G401 (cell line): Measurements from ENCODE around the gene NCOA3. TPM values are rescaled to one million over a fixed set of nuclear protein-coding genes. Genes with fewer than 3 reads are reported as not detected.

Experiments used
- DNase-seq: peaks from one replicate; pipeline ENCODE4 v3.0.0-alpha.2; 2015; ENCODE audit warnings: low spot score
- in situ Hi-C: cut with HindIII; loops from 2 replicates; pipeline ENCODE4 v1.10.0; 2016; ENCODE audit warnings: low sequenced_read_pairs, mixed read lengths
- total RNA-seq: library from RNA; depleted of rRNA; stranded (reverse); fragments of >200 nt; shearing (Covaris generic); gene quantifications from 2 replicates; pipeline ENCODE4 v1.2.3, GENCODE V29; 2014

NCOA3 gene
- total RNA-seq, 1 experiment from 2014 or later = 34.5 TPM

GRCh38 chr20:47529840-47530239 is 28.2 kb downstream of the NCOA3 start:
- in situ Hi-C loops = no loop called here
- DNase-seq = no peak

DNA sequence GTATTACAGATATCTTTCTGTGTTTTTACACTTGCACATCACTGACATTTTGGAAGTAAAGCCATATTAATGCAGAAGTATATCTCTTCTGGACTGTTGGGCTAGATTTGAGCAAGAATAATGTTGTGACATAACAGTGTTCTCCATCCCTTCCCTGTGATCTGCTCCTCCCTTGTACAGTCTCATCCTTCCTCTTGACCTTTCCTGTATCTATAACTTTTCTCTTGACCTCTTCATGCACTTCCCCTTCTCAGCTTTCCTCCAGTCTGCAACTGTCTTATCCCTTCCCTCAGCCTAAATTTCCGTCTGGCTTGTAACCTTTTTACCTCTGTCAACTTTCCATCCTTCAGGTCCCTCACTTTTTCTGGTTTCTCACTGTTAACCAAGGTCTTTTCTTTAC is 29.8 kb downstream of the NCOA3 start:
- in situ Hi-C loops = no loop called here
- DNase-seq = no peak

GRCh38 chr20:47532002-47532401 is 30.3 kb downstream of the NCOA3 start:
- in situ Hi-C loops = no loop called here
- DNase-seq = no peak

DNA sequence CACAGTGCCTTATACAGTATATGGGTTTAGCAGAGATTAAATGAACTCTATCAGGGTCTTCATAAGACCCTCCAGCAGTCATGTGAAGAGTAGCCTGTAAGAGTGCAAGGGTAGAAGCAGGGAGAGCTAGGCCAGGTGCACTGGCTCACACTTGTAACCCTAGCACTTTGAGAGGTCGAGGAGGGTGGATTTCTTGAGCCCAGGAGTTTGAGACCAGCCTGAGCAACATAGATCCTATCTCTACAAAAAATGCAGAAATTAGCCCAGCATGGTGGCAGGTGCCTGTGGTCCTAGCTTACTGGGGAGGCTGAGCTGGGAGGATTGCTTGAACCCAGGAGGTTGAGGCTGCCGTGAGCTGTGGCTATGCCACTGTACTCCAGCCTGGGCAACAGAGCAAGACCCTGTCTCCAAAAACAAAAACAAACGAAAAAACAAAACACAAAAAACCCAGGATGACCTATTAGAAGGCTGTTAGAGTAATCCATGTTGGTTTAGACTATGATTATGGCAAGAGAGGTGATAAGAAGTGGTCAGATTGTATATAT is 31.9 kb downstream of the NCOA3 start:
- in situ Hi-C loops = no loop called here
- DNase-seq = no peak

- no peak for DNase-seq
- in situ Hi-C loops = no loop called here
Measured at GRCh38 chr20:47534405-47534804, 32.7 kb downstream of the NCOA3 start.

DNA sequence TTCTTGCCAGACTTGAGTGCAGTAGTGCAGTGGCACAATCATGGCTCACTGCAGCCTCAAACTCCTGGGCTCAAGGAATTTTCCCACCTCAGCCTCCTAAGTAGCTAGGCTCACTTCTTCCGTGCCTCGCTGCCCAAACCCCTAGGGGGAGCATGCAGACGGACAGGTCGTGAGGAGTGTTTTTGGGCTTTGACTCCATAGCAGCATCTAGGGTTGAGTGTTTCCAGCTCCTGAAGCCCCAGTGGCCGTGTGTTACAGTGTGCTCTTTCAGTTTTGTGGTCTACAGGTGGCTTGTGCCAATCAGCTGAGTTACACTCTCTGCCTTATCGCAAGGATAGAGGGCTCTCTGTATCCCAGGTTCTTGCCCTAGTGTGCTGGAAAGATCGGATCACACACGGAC is 33.4 kb downstream of the NCOA3 start:
- in situ Hi-C loops = no loop called here
- no peak for DNase-seq

DNA sequence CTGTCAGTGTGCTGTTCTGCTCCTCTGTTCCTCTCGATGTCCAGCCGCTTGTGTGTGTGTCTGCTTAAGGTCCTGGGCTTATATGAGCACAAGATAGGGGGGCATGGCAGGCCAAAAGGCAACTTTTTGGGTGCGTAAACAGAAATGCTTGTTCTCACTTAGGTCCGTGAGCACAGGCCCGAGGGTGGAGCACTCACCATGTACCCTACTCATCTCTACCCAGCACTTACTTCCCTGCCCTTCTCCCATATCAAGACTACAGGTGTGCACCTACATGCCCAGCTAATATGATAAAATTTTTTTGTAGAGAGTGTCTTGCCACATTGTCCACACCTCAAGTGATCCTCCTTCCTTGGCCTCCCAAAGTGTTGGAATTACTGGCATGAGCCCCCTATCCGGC is 34.3 kb downstream of the NCOA3 start:
- in situ Hi-C loops = no loop called here
- no peak for DNase-seq

- DNase-seq = no peak
Measured at GRCh38 chr20:47540443-47541354, 39.0 kb downstream of the NCOA3 start.

GRCh38 chr20:47541355-47541922 is 39.8 kb downstream of the NCOA3 start:
- in situ Hi-C loops = no loop called here
- DNase-seq = no peak

More at GRCh38 chr20:47540443-47541354, 39.0 kb downstream of the NCOA3 start:
- in situ Hi-C loops = no loop called here

- DNase-seq = no peak
- in situ Hi-C loops = no loop called here
Measured at GRCh38 chr20:47543006-47543431, 41.3 kb downstream of the NCOA3 start.

GRCh38 chr20:47544240-47544639 is 42.6 kb downstream of the NCOA3 start:
- in situ Hi-C loops = no loop called here
- no peak for DNase-seq

GRCh38 chr20:47544852-47545251 is 43.2 kb downstream of the NCOA3 start:
- in situ Hi-C loops = no loop called here
- DNase-seq = no peak

- no peak for DNase-seq
- in situ Hi-C loops = no loop called here
Measured at GRCh38 chr20:47545499-47545898, 43.8 kb downstream of the NCOA3 start.

- in situ Hi-C loops = no loop called here
- DNase-seq = no peak
Measured at GRCh38 chr20:47546184-47547033, 44.7 kb downstream of the NCOA3 start.

- in situ Hi-C loops = no loop called here
- DNase-seq = no peak
Measured at GRCh38 chr20:47547034-47547387, 45.3 kb downstream of the NCOA3 start.

GRCh38 chr20:47549671-47550070 is 48.0 kb downstream of the NCOA3 start:
- in situ Hi-C loops = no loop called here
- DNase-seq = no peak

GRCh38 chr20:47551222-47551621 is 49.5 kb downstream of the NCOA3 start:
- peak; percentile 39 for DNase-seq
- in situ Hi-C loops = no loop called here

DNA sequence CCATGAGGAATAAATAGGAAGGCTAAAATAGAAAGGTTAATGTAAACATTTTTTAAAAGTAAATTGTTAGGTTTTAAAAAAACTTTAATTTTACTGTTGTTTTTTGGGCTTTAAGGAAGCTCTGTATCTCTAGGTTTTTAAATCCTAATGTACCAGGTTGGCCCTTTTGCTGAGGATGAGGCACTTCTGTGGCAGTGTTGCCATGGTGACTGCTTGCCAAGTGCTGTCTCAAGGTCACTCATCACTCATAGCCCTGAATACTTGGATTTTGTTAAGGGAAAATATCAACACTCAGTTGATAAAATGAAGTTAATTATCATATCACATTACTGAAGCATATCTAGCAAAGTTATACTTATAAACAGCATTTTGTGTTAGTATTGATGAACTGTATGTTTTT is 50.2 kb downstream of the NCOA3 start:
- in situ Hi-C loops = no loop called here
- peak; percentile 56 for DNase-seq

DNA sequence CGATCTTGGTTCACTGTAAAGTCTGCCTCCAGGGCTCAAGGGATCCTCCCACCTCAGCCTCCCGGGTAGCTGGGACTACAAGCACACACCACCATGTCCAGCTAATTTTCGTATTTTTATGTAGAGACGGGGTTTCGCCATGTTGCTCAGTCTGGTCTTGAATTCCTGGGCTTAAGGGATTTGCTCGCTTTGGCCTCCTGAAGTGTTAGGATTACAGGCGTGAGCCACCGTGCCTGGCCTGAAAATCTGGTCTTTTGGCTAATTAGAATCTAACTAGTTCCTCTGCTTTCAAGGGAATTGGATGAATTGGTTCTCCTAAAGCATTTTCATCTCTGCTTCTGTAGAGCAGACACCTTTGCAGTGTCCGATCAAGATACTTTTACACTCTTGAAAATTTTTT is 51.3 kb downstream of the NCOA3 start:
- DNase-seq = no peak
- in situ Hi-C loops = no loop called here
